Activated B cell treated with CpG ODN at 0.5 μM for 24 hours (primary cell): ENCODE results near the gene CIZ1. TPM values are rescaled to one million over a fixed set of nuclear protein-coding genes. Genes with fewer than 3 reads are reported as not detected.

ENCODE experiments used
- ATAC-seq: fragments of 200-7000 bp; cut with Tn5 transposase; one replicate; pipeline ENCODE4 v1.10.0; 2021; ENCODE audit warnings: low read depth, mild to moderate bottlenecking, moderate library complexity
- CTCF ChIA-PET: fragments of 350-600 bp; sonication (Branson Sonifier 250); formaldehyde crosslinking; loops from one replicate; lab custom pipeline; 2021; ENCODE audit warnings: antibody characterized with exemption; lab: Charles Lee
- POLR2A ChIA-PET: fragments of 350-600 bp; sonication (Branson Sonifier 250); formaldehyde crosslinking; loops from one replicate; lab custom pipeline; 2021; ENCODE audit warnings: antibody characterized with exemption; lab: Charles Lee
- DNase-seq: peaks from one replicate; pipeline ENCODE4 v3.0.0; 2022
- H3K27ac Mint-ChIP-seq: one replicate; pipeline ENCODE4 v1.8.0; 2020; ENCODE audit warnings: mixed read lengths
- H3K27me3 Mint-ChIP-seq: one replicate; pipeline ENCODE4 v1.8.0; 2021; ENCODE audit warnings: mixed read lengths
- H3K36me3 Mint-ChIP-seq: one replicate; pipeline ENCODE4 v1.8.0; 2021; ENCODE audit warnings: low read depth, mixed read lengths
- H3K4me1 Mint-ChIP-seq: one replicate; pipeline ENCODE4 v1.8.0; 2021; ENCODE audit warnings: mixed read lengths
- H3K4me3 Mint-ChIP-seq: one replicate; pipeline ENCODE4 v1.8.0; 2020; ENCODE audit warnings: mild to moderate bottlenecking, mixed read lengths
- H3K9me3 Mint-ChIP-seq: one replicate; pipeline ENCODE4 v1.8.0; 2020; ENCODE audit warnings: mixed read lengths
- CTCF ChIP-seq: fragments of 200-600 bp; IDR thresholded peaks from one replicate; pipeline ENCODE4 v1.8.0; 2022; ENCODE audit warnings: antibody characterized with exemption, mild to moderate bottlenecking
- intact Hi-C: fragments of 100-400 bp; cut with micrococcal nuclease; formaldehyde crosslinking; loops from one replicate; pipeline ENCODE4 v1.15.1; 2024
- total RNA-seq: library from RNA; stranded (reverse); gene quantifications from 2 replicates; pipeline ENCODE4 v1.2.3, GENCODE V29; 2022

Gene CIZ1
- total RNA-seq, 1 donor from 2014 or later: 142 TPM

- POLR2A ChIA-PET: interaction anchor here (0.7 to 1.5 kb wide), 2 partner anchors 9 to 64 kb away, joined by 3 to 5 read pairs; no protein-coding TSS in a partner anchor
- no peak for DNase-seq
- peak overlapping the region; percentile 62 for H3K27ac Mint-ChIP-seq
These were observed 66.3 kb downstream of the CIZ1 start for GRCh38 chr9:128124873-128125579.

GRCh38 chr9:128124451-128124850, 66.9 kb downstream of the CIZ1 start:
- H3K4me1 Mint-ChIP-seq: peaks cover 30% of the 10 kb centered on the region
- no peak overlapping the region for H3K4me3 Mint-ChIP-seq
- DNase-seq (no peak), ATAC-seq (no peak)
- intact Hi-C loops: loop anchor here (10.0 kb wide), 1 partner anchor 900 kb away; no protein-coding TSS in a partner anchor
- CTCF ChIA-PET: interaction anchor here (0.7 kb wide), 1 partner anchor 181 kb away, joined by 3 read pairs; no protein-coding TSS in a partner anchor
- no peaks in the 10 kb centered on the region for H3K27me3 Mint-ChIP-seq
- POLR2A ChIA-PET: interaction anchor here (0.7 to 1.5 kb wide), 2 partner anchors 8 to 63 kb away, joined by 3 to 5 read pairs; no protein-coding TSS in a partner anchor
- H3K36me3 Mint-ChIP-seq: peaks cover 48% of the 10 kb centered on the region
- no peak for TF ChIP-seq CTCF
- no peak overlapping the region for H3K27ac Mint-ChIP-seq
- H3K9me3 Mint-ChIP-seq: no peaks in the 10 kb centered on the region

More at GRCh38 chr9:128124873-128125579, 66.3 kb downstream of the CIZ1 start:
- peak overlapping the region; percentile 84 for H3K4me3 Mint-ChIP-seq
- CTCF ChIA-PET: interaction anchor here (0.7 kb wide), 1 partner anchor 181 kb away, joined by 3 read pairs; no protein-coding TSS in a partner anchor
- no peak for ATAC-seq
- no peaks in the 10 kb centered on the region for H3K27me3 Mint-ChIP-seq
- H3K4me1 Mint-ChIP-seq: peaks cover 34% of the 10 kb centered on the region
- intact Hi-C loops: loop anchor here (5.0 to 10.0 kb wide), 4 partner anchors 197 to 900 kb away; partner anchors contain the start of genes COQ4, FPGS, SH2D3C and TRUB2
- no peak for TF ChIP-seq CTCF
- H3K36me3 Mint-ChIP-seq: peaks cover 48% of the 10 kb centered on the region
- H3K9me3 Mint-ChIP-seq: no peaks in the 10 kb centered on the region

GRCh38 chr9:128123451-128124080, 67.8 kb downstream of the CIZ1 start:
- intact Hi-C loops: loop anchor here (10.0 kb wide), 1 partner anchor 899 kb away; no protein-coding TSS in a partner anchor
- DNase-seq (no peak), ATAC-seq (no peak)
- peaks cover 48% of the 10 kb centered on the region for H3K36me3 Mint-ChIP-seq
- no peaks in the 10 kb centered on the region for H3K27me3 Mint-ChIP-seq
- CTCF ChIA-PET: no interaction called here
- no peaks in the 10 kb centered on the region for H3K9me3 Mint-ChIP-seq
- H3K4me3 Mint-ChIP-seq: no peak overlapping the region
- POLR2A ChIA-PET: no interaction called here
- peaks cover 22% of the 10 kb centered on the region for H3K4me1 Mint-ChIP-seq
- H3K27ac Mint-ChIP-seq: no peak overlapping the region
- no peak for TF ChIP-seq CTCF

GRCh38 chr9:128122809-128123175, 68.6 kb downstream of the CIZ1 start:
- Mint-ChIP-seq H3K36me3 (peaks cover 42% of the 10 kb centered on the region), H3K4me3 (no peak overlapping the region), H3K9me3 (no peaks in the 10 kb centered on the region), H3K4me1 (peaks cover 25% of the 10 kb centered on the region), H3K27me3 (no peaks in the 10 kb centered on the region), H3K27ac (no peak overlapping the region)
- POLR2A ChIA-PET: no interaction called here
- no peak for DNase-seq
- ATAC-seq: no peak
- intact Hi-C loops: loop anchor here (10.0 kb wide), 1 partner anchor 898 kb away; no protein-coding TSS in a partner anchor
- no peak for TF ChIP-seq CTCF
- CTCF ChIA-PET: no interaction called here
